SK-N-SH (cell line): ENCODE results near the gene TAF1B. TPM values are rescaled to one million over a fixed set of nuclear protein-coding genes. Genes with fewer than 3 reads are reported as not detected.

ENCODE experiments used
- CTCF ChIA-PET: fragments of 300-600, 350-600 bp; formaldehyde crosslinking; extraction: SDS; loops from one replicate; lab custom pipeline; 2021; lab: Yijun Ruan, JAX
- POLR2A ChIA-PET: fragments of 350-600 bp; sonication (Branson Sonifier 250); formaldehyde crosslinking; extraction: SDS; loops from one replicate; lab custom pipeline; 2020; ENCODE audit warnings: antibody characterized with exemption, inconsistent platforms; lab: Yijun Ruan, JAX
- DNase-seq: peaks from one replicate; pipeline ENCODE4 v3.0.0; 2012
- H2AFZ ChIP-seq: fragments of 200-600 bp; sonication (generic); 2 replicates; pipeline ENCODE4 v1.8.1; 2016; ENCODE audit warnings: antibody characterized with exemption, mild to moderate bottlenecking, low read depth
- H3F3A ChIP-seq: fragments of 200-600 bp; sonication (generic); replicated peaks from 2 replicates; pipeline ENCODE3; 2016; ENCODE audit warnings: antibody characterized with exemption, mild to moderate bottlenecking; ENCODE audit not compliant: insufficient read depth
- H3K27ac ChIP-seq, 2 experiments: fragments of 200-500 bp in 1 of 2; fragments of 200-600 bp in 1 of 2; sonication (Bioruptor generic) in 1 of 2; sonication (generic), shearing (Covaris generic) in 1 of 2; 2 replicates each; pipeline versions ENCODE4 v1.5.1 to v1.6.1; 2014 to 2016; ENCODE audit warnings: low read depth in 2 of 2, inconsistent platforms in 1 of 2, low read length in 1 of 2, mild to moderate bottlenecking in 1 of 2, mixed read lengths in 1 of 2
- H3K27me3 ChIP-seq: fragments of 200-600 bp; sonication (generic), shearing (Covaris generic); 2 replicates; pipeline ENCODE4 v1.6.1; 2016; ENCODE audit warnings: mixed run types; ENCODE audit not compliant: insufficient read depth
- H3K36me3 ChIP-seq, 2 experiments: fragments of 200-500 bp in 1 of 2; fragments of 200-600 bp in 1 of 2; sonication (Bioruptor generic) in 1 of 2; sonication (generic) in 1 of 2; replicated peaks in 1 of 2; 2 replicates each; pipeline versions ENCODE3 to v1.5.1; 2014 to 2016; ENCODE audit warnings: low read length in 1 of 2, mild to moderate bottlenecking in 1 of 2; ENCODE audit not compliant: insufficient read depth in 2 of 2, control insufficient read depth in 1 of 2
- H3K4me1 ChIP-seq, 2 experiments: fragments of 200-500 bp in 1 of 2; fragments of 200-600 bp in 1 of 2; sonication (Bioruptor generic) in 1 of 2; sonication (generic), shearing (Covaris generic) in 1 of 2; 2 replicates each; pipeline versions ENCODE4 v1.5.1 to v1.6.1; 2014 to 2016; ENCODE audit warnings: low read depth in 1 of 2, low read length in 1 of 2, mixed run types in 1 of 2; ENCODE audit not compliant: insufficient read depth in 2 of 2, control insufficient read depth in 1 of 2
- H3K4me2 ChIP-seq: fragments of 200-600 bp; sonication (generic), shearing (Covaris generic); 2 replicates; pipeline ENCODE4 v1.6.1; 2017; ENCODE audit warnings: mixed run types
- H3K4me3 ChIP-seq, 2 experiments: fragments of 200-500 bp in 1 of 2; fragments of 200-600 bp in 1 of 2; sonication (Bioruptor generic) in 1 of 2; sonication (generic), shearing (Covaris generic) in 1 of 2; 2 replicates each; pipeline versions ENCODE4 v1.5.1 to v1.8.1; 2014 to 2016; ENCODE audit warnings: low read depth in 2 of 2, inconsistent platforms in 1 of 2, low read length in 1 of 2, mild to moderate bottlenecking in 1 of 2, mixed read lengths in 1 of 2, moderate library complexity in 1 of 2
- H3K79me2 ChIP-seq: fragments of 200-600 bp; sonication (generic); 2 replicates; pipeline ENCODE4 v1.8.1; 2017; ENCODE audit warnings: mild to moderate bottlenecking; ENCODE audit not compliant: insufficient read depth
- H3K9ac ChIP-seq: fragments of 200-600 bp; sonication (generic); 2 replicates; pipeline ENCODE4 v1.6.1; 2017; ENCODE audit warnings: mixed run types
- H3K9me2 ChIP-seq: fragments of 200-600 bp; sonication (generic); 2 replicates; pipeline ENCODE4 v1.6.1; 2017; ENCODE audit warnings: mixed run types
- H3K9me3 ChIP-seq: fragments of 200-600 bp; sonication (generic); 2 replicates; pipeline ENCODE4 v1.6.1; 2017; ENCODE audit warnings: mixed run types, mild to moderate bottlenecking, moderate library complexity
- H4K20me1 ChIP-seq: fragments of 200-600 bp; sonication (generic); 2 replicates; pipeline ENCODE4 v1.6.1; 2017; ENCODE audit warnings: mild to moderate bottlenecking, mixed run types; ENCODE audit not compliant: insufficient read depth
- CHD2 ChIP-seq: fragments of 150-350 bp; IDR thresholded peaks from 2 replicates; pipeline ENCODE4 v1.6.1; 2018; ENCODE audit warnings: low read length; ENCODE audit not compliant: partially characterized antibody
- ELF1 ChIP-seq: IDR thresholded peaks from 2 replicates; pipeline ENCODE4 v1.4.0; 2012
- EP300 ChIP-seq, 2 experiments: IDR thresholded peaks; 2 replicates each; pipeline versions ENCODE4 v1.4.0 to v1.6.1; 2012; ENCODE audit warnings: borderline replicate concordance in 1 of 2, low read depth in 1 of 2, low read length in 1 of 2
- FOXJ3 ChIP-seq: sonication (generic); formaldehyde crosslinking; IDR thresholded peaks from 2 replicates; pipeline ENCODE4 v1.5.1; 2020; ENCODE audit warnings: mild to moderate bottlenecking, missing genetic modification reagents
- FOXM1 ChIP-seq: IDR thresholded peaks from 2 replicates; pipeline ENCODE4 v1.4.0; 2012; ENCODE audit warnings: low read depth, mild to moderate bottlenecking
- GABPA ChIP-seq: IDR thresholded peaks from 2 replicates; pipeline ENCODE4 v1.4.0; 2012; ENCODE audit warnings: low read depth, mild to moderate bottlenecking
- IRF3 ChIP-seq: fragments of 150-350 bp; IDR thresholded peaks from 2 replicates; pipeline ENCODE4 v1.6.1; 2016; ENCODE audit warnings: mild to moderate bottlenecking, low read depth, low read length
- JUND ChIP-seq: IDR thresholded peaks from 2 replicates; pipeline ENCODE4 v1.4.0; 2012
- MAX ChIP-seq: IDR thresholded peaks from 2 replicates; pipeline ENCODE4 v1.4.0; 2012; ENCODE audit warnings: low read depth
- MEF2A ChIP-seq: IDR thresholded peaks from 2 replicates; pipeline ENCODE4 v1.4.0; 2012; ENCODE audit warnings: low read depth, borderline replicate concordance
- MXI1 ChIP-seq: IDR thresholded peaks from 2 replicates; pipeline ENCODE4 v1.6.1; 2012; ENCODE audit warnings: mild to moderate bottlenecking, low read depth, low read length, improper control_type of control experiment
- NRF1 ChIP-seq: IDR thresholded peaks from 2 replicates; pipeline ENCODE4 v1.6.1; 2012; ENCODE audit warnings: low read depth, mild to moderate bottlenecking, low read length
- RFX5 ChIP-seq: IDR thresholded peaks from 2 replicates; pipeline ENCODE4 v1.6.1; 2012; ENCODE audit warnings: mild to moderate bottlenecking, improper control_type of control experiment, low read length
- SMC3 ChIP-seq: IDR thresholded peaks from 2 replicates; pipeline ENCODE4 v1.6.1; 2012; ENCODE audit warnings: low read depth, low read length, improper control_type of control experiment
- TAF1 ChIP-seq: IDR thresholded peaks from 2 replicates; pipeline ENCODE4 v1.6.1; 2012; ENCODE audit warnings: low read depth, mild to moderate bottlenecking, low read length, moderate library complexity, borderline replicate concordance
- TCF12 ChIP-seq: IDR thresholded peaks from 2 replicates; pipeline ENCODE4 v1.4.0; 2012
- TEAD4 ChIP-seq: IDR thresholded peaks from 2 replicates; pipeline ENCODE4 v1.4.0; 2012; ENCODE audit warnings: mild to moderate bottlenecking, borderline replicate concordance; ENCODE audit not compliant: insufficient read depth
- YY1 ChIP-seq: IDR thresholded peaks from 2 replicates; pipeline ENCODE4 v1.4.0; 2012; ENCODE audit warnings: low read depth, mild to moderate bottlenecking
- WGBS: methylation state at CpG from one replicate; pipeline ENCODE4 v1.1.6; 2017; ENCODE audit warnings: low lambda C conversion rate; 5-methylcytosine and 5-hydroxymethylcytosine counted together
- polyA plus RNA-seq, 3 experiments: library from polyadenylated mRNA; depleted of rRNA; stranded (reverse); fragments of >200 nt; gene quantifications; 2 replicates each; pipeline ENCODE4 v1.2.3, GENCODE V29; 2012
- TF ChIP-seq, protein P1 (sequence below): IDR thresholded peaks from 2 replicates; pipeline ENCODE4 v1.4.0; 2012; ENCODE audit warnings: low read depth, borderline replicate concordance
- TF ChIP-seq, protein P2 (sequence below): fragments of 200-600 bp; sonication (generic); IDR thresholded peaks from 2 replicates; pipeline ENCODE4 v1.6.1; 2017; ENCODE audit warnings: antibody characterized with exemption, mild to moderate bottlenecking, moderate library complexity

The TAF1B gene
- polyA plus RNA-seq, 1 of the 3 experiments (the other 2 are of a cell fraction) = 7.8 TPM

DNA sequence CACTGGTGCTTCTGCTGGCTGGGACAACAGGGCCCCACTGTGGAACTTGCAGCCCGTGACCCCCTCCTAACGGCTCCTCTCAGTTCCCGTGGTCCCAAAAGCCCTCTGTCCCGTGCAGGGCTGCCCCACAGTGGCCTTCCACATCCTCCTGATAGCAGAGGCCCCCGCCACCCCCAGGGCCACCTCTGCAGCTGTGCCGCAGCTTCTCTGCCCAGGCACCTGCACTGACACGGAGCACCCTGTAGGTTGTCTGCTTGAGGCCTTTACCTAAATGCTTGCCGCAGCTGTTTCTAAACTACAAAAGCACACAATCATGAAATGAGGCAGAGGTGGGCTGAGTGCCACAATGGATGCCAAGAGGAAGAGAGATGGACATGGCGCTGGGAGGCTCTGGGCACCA lies 94.7 kb downstream of the TAF1B start:
- peaks cover 20 to 21% of the 10 kb centered on the region in 2 experiments for H3K36me3 ChIP-seq
- H4K20me1 ChIP-seq = no peaks in the 10 kb centered on the region
- WGBS = 88% methylated on average over 9 of the region's 9 CpGs
- H3K4me2 ChIP-seq = no peak overlapping the region
- no peaks in the 10 kb centered on the region for H3K9me2 ChIP-seq
- no peak overlapping the region for H3K9ac ChIP-seq
- no peak for DNase-seq
- H3K4me3 ChIP-seq = no peak overlapping the region
- H3K4me1 ChIP-seq = peaks cover 7 to 11% of the 10 kb centered on the region in 2 experiments; a peak in 3 of 4 replicates
- POLR2A ChIA-PET = no interaction called here
- H3K79me2 ChIP-seq = no peaks in the 10 kb centered on the region
- no peak overlapping the region for H3K27ac ChIP-seq
- TF ChIP-seq NRF1 = no peak
- TF ChIP-seq ELF1 = no peak
- no peak for TF ChIP-seq MXI1
- no peak for TF ChIP-seq CHD2
- TF ChIP-seq TEAD4 = no peak
- no peak for TF ChIP-seq TCF12
- TF ChIP-seq JUND = no peak
- TF ChIP-seq, protein P1, sequence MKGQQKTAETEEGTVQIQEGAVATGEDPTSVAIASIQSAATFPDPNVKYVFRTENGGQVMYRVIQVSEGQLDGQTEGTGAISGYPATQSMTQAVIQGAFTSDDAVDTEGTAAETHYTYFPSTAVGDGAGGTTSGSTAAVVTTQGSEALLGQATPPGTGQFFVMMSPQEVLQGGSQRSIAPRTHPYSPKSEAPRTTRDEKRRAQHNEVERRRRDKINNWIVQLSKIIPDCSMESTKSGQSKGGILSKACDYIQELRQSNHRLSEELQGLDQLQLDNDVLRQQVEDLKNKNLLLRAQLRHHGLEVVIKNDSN = no peak
- TF ChIP-seq MEF2A = no peak
- TF ChIP-seq, protein P2, sequence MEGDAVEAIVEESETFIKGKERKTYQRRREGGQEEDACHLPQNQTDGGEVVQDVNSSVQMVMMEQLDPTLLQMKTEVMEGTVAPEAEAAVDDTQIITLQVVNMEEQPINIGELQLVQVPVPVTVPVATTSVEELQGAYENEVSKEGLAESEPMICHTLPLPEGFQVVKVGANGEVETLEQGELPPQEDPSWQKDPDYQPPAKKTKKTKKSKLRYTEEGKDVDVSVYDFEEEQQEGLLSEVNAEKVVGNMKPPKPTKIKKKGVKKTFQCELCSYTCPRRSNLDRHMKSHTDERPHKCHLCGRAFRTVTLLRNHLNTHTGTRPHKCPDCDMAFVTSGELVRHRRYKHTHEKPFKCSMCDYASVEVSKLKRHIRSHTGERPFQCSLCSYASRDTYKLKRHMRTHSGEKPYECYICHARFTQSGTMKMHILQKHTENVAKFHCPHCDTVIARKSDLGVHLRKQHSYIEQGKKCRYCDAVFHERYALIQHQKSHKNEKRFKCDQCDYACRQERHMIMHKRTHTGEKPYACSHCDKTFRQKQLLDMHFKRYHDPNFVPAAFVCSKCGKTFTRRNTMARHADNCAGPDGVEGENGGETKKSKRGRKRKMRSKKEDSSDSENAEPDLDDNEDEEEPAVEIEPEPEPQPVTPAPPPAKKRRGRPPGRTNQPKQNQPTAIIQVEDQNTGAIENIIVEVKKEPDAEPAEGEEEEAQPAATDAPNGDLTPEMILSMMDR = no peak
- CTCF ChIA-PET = interaction anchor here (1.5 kb wide), 1 partner anchor 46 kb away, joined by 7 read pairs; no protein-coding TSS in a partner anchor
- H3F3A ChIP-seq = no peaks in the 10 kb centered on the region
- no peaks in the 10 kb centered on the region for H3K27me3 ChIP-seq
- no peaks in the 10 kb centered on the region for H3K9me3 ChIP-seq
- H2AFZ ChIP-seq = no peak overlapping the region

GRCh38 chr2:9939587-9940485 lies 96.6 kb downstream of the TAF1B start:
- no peaks in the 10 kb centered on the region for H4K20me1 ChIP-seq
- peaks cover 5 to 8% of the 10 kb centered on the region in 2 experiments for H3K36me3 ChIP-seq
- H3K27me3 ChIP-seq = no peaks in the 10 kb centered on the region
- no peak overlapping the region for H3K9ac ChIP-seq
- no peak for DNase-seq
- no peak overlapping the region for H3K4me2 ChIP-seq
- H3K9me3 ChIP-seq = no peaks in the 10 kb centered on the region
- POLR2A ChIA-PET = no interaction called here
- no peak overlapping the region for H3K27ac ChIP-seq
- WGBS = 73% methylated on average over 9 of the region's 9 CpGs
- H3K4me1 ChIP-seq = peaks cover 7 to 11% of the 10 kb centered on the region in 2 experiments; a peak in 3 of 4 replicates
- no peaks in the 10 kb centered on the region for H3F3A ChIP-seq
- H3K4me3 ChIP-seq = no peak overlapping the region
- H3K79me2 ChIP-seq = no peaks in the 10 kb centered on the region
- H2AFZ ChIP-seq = no peak overlapping the region
- CTCF ChIA-PET = interaction anchor here (0.8 to 3.7 kb wide), 4 partner anchors 31 to 140 kb away, joined by 3 to 19 read pairs (median 6); no protein-coding TSS in a partner anchor
- no peaks in the 10 kb centered on the region for H3K9me2 ChIP-seq
- TF ChIP-seq YY1 (no peak), TAF1 (no peak), FOXJ3 (no peak), GABPA (no peak), CHD2 (no peak), RFX5 (no peak), TCF12 (no peak), MXI1 (no peak), IRF3 (no peak), MAX (no peak), FOXM1 (no peak), TEAD4 (no peak), ELF1 (no peak), SMC3 (no peak), EP300 (IDR thresholded peaks at IDR 0.05; ENCODE audit: borderline replicate concordance in 1 of 2, low read depth in 1 of 2, low read length in 1 of 2) (no peak)
- TF ChIP-seq, protein P2 = no peak
